ENCODE data around the gene CTNNA3.

CTNNA3 gene

DNA sequence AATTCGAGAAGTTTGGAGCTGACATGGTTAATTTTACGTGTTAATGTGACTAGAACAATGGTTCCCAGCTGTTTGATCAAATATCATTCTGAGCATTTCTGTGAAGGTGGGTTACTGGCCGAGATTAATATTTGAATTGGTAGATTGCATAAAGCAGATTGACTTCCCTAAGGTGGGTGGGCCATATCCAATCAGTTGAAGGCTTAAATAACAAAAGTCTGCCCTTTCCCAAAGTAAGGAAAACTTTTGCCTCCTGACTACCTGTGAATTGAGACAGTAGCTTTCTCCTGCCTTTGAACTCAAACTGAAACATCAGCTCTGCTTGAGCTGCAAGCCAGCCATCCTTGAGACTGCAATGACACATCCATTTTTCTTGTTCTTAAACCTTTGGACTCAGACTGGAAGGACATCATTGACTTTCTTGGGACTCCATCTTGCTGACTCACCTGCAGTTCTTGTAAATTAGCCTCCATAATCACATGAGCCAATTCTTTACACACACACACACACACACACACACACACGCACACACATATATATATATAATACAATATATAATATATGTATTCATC lies 833.2 kb downstream of the CTNNA3 start:
- DNase-seq (ENCODE audit: low read depth) = no peak

DNA sequence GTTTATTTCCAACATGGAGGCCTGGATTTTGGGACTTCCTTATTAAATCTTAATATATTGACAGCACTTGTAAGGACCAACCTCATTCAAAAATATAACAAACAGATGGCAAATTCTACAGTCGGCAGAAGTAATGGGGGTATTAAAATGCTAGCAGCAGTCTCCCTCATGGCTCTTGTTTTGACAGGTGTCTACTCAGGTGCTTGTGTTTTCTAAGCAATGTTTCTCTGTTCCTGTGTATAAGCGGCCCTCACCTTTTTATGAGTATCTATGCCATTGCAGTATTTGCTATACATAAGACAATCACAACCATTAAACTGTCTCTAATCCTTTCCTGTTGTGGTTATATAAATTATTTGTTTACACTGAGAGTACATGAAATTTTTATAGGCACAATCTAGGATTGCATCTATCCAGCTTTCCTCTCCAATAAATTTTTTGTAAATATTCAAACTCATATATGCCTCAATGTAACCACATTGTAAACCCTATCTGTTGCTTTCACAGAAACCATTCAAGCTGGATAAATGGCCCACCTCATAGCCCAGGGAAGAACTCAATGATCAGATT lies 835.5 kb downstream of the CTNNA3 start:
- DNase-seq (ENCODE audit: low read depth) = no peak

DNA sequence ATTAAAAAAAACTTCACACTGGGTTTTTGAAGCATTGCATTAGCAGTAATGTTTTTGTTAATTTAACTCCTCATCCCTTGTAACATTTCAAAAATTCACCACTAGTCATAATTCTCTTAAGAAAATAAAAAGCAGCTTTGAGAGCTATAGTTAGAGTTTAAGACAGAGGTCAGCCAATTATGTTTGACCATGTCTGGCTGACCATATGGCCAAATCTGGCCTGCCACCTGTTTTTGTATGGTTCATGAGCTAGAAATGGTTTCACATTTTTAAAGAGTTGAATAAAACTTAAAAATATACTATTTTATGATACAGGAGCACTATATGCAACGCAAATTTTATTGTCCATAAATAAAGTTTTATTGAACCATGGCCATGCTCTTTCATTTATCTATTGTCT lies 843.2 kb downstream of the CTNNA3 start:
- DNase-seq (ENCODE audit: low read depth) = no peak

GRCh38 chr10:66848856-66849255 lies 847.1 kb downstream of the CTNNA3 start:
- DNase-seq (ENCODE audit: low read depth) = no peak

DNA sequence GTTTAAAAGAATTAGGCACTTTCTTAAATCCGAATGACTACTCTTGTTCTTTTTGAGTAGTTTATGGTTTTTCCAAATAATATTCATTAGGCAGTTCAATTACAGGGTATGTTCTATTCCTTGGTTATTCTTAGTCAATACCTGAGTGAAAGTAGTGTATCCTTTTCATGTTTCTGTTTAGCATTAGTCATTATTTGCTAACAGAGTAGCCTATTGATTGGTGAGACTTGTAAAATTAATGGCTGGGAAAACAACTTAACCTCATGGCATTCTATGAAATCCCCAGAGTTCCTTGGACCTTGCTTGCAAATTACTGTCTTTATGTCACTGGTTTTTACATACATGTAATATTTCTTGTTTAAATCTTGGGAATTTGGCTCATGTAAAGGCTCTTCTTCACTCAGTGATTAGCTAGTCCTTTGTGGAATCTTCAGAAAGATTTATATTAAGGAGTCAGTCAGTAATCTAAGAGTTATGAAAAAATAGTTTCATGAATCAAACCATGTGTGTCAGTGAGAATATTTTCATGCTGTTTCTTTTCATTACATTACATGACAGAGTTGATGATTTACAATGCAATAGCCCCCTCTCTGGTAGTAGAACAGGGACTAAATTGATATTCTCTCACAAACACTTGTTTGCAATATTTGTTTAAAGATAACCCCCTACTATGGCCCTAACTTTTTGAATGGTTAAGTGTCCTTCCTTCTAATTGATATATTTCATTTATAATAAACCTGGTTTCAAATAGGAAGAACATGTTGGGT lies 851.6 kb downstream of the CTNNA3 start:
- no peak for DNase-seq (ENCODE audit: low read depth)

DNA sequence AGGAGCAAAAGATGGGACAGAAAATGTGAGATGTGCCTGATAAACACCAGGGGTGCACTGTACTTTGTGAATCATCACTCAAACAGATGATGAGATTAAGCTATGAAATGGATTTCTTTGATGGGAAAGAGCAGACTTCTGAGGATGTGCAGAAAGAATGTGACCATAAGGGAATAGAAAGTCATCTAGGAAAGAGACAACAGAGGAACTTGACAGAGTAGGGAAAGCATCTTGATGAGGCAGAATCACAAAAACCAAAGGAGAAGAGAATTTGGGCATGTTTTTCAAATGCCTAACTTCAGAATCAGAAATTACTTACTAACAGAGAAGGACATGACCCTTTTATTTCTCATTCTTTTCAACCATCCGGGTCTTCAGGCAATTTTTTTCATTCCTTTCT lies 852.6 kb downstream of the CTNNA3 start:
- DNase-seq (ENCODE audit: low read depth) = no peak

- DNase-seq (ENCODE audit: low read depth) = no peak
Measured at GRCh38 chr10:66842867-66843266, 853.1 kb downstream of the CTNNA3 start.

DNA sequence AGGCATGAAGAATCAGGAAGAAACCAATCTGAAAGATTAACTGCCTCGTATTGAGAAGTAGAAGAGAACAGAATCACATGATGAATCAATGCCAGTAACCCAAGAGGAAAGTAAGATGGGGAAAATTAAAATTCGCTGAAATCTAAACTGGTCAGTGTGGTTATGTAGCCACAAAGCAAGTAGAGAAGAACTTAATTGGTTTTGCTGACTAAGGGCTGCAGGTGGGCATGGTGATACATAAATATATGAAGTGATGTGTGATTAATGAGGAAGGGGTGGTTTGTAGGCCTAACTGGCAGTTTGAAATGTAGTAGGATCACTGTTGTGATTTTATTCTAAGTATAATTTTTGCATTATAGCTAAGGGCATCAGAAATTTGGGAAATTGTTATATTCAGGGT lies 853.6 kb downstream of the CTNNA3 start:
- no peak for DNase-seq (ENCODE audit: low read depth)

DNA sequence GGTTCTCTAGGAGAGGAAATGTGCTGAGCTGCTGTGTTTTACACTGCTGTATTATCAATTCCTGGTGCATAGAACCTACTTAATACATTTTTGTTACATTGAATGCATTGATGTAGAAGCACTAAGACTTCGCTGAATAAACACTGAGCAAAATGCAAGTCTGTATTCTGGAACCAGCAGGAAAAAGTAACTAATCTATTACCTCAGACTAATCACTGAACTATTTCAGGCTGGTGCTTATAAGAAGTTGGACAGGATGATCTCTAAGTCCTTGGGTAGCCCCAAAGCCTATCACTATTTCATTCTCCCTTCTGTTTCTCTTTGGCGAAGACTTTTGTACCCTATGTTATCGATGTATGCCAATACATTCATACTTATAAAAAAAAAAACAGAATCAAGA lies 857.3 kb downstream of the CTNNA3 start:
- no peak for DNase-seq (ENCODE audit: low read depth)

GRCh38 chr10:66837990-66838389 lies 858.0 kb downstream of the CTNNA3 start:
- DNase-seq (ENCODE audit: low read depth) = no peak

DNA sequence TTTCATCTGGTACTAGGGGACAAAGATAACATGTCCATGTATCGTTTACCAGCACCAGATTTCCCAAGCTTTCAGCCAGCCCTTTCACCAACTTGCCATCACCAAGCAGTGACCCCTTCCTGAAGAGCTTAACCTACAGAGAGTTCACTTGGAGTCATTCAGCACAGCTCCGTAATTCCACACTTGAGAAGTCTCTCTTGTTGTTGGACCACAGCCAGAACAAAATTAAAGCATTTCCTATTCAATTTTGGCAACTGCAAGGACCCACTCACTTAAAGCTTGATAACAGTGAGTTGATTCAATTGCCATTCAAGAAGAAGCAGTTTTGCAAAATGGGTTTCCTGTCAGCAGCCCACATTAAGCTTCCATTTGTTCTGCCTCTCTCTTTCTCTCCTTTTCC lies 858.7 kb downstream of the CTNNA3 start:
- DNase-seq (ENCODE audit: low read depth) = no peak

DNA sequence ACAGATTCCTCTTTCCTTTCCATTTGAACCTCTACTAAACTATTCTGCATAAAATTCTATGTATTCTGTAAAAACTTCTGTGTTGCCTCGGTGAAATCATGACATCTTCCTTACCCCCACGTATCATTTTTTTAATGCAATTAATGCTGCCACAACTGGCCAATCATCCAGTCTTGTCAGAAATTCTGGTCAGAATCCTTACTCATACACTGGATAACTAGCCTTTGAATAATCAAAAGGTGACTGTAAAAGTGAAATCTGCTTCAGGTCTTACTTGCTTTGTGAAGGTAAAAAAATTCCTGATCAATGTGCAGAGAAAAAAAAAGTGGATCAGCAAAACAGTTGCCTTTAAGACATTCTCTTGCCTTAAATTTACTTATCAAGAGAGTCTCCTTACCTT lies 859.2 kb downstream of the CTNNA3 start:
- no peak for DNase-seq (ENCODE audit: low read depth)

GRCh38 chr10:66836057-66836456 lies 859.9 kb downstream of the CTNNA3 start:
- DNase-seq (ENCODE audit: low read depth) = no peak

DNA sequence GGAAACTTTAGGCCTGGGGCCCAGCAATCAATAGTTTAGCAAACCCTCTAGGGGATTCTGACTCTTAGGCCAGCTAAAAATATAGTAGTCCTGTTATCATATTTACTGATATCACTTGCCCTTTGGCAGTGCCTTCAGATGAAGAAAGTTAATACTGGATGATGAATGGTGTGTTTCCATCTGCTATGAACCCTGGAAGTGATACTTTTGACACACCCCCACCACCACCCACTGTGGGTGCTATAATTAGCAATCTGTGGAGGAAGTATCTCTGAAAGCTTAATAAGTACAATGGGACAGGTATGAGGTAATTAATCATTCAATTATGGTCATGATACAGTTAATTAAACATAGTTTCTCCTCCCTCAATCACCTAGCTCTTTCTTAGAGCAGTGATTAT lies 860.6 kb downstream of the CTNNA3 start:
- no peak for DNase-seq (ENCODE audit: low read depth)

- DNase-seq (ENCODE audit: low read depth) = no peak
Measured at GRCh38 chr10:66834802-66835201, 861.2 kb downstream of the CTNNA3 start.

DNA sequence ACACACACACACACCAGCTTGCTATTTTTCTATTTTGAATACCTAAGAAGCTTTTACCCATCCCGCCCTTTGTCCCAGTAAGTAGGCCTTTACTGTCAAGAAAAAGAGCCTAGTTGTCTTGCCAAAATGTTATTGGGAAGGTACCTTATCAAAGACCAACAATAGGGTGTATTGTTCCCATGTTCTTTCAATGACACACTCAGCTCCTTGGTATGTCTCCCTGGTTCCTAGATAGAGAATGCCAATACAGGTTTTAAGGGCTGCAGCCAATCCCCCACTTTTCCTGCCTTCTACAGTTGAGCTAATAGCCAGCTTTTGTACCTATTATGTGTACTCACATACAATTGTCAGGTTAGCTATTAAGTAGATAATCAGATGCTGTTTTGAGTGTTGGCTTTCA lies 862.1 kb downstream of the CTNNA3 start:
- DNase-seq (ENCODE audit: low read depth) = no peak

DNA sequence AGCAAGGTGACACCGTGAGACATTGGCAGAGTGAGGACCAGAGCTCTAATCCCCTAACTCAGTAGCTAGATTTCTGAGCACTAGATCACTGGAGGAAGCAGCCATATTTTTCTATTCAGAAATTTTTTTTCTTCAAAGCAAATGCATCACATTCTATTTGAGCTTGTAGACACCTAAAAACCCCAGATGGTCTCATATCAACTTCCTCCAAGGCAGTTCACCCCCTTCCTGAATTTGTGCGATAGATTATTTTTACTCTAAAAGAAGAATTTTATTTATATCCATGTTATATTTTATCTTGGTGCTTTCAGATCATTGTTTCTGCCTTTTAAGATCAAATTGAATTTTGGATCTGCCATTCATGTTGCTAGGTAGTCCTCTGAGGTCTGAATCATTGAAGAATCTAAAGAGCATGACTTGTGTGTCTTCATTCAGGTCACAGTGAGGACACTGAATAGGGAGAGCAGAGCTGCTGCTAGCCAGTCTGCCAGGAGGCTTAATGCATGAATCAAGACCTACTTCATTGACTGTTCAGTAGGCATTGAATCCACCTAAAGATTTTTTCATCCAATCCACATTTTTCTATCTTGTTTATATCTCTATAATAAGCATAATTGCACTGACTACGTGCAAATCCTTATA lies 863.1 kb downstream of the CTNNA3 start:
- DNase-seq (ENCODE audit: low read depth) = no peak

DNA sequence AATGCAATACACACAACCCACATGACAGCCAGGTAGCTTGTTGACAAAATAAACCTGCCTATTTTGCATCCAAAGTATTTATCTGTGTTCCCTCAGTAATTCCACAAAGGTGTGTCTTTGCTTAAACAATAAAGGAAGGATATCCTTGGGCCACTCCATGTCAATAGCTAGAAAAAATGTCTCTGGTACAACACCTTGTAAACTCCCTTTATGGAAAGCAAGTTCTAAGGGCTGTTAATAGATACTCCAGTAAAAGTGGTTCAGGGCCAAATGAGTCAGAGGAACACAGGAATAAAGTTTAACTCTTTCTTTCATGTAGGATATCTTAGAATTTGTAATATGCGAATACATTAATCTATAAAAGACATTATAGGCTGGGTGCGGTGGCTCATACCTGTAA lies 867.0 kb downstream of the CTNNA3 start:
- no peak for DNase-seq (ENCODE audit: low read depth)

- DNase-seq (ENCODE audit: low read depth) = no peak
Measured at GRCh38 chr10:66827353-66827752, 868.6 kb downstream of the CTNNA3 start.

DNA sequence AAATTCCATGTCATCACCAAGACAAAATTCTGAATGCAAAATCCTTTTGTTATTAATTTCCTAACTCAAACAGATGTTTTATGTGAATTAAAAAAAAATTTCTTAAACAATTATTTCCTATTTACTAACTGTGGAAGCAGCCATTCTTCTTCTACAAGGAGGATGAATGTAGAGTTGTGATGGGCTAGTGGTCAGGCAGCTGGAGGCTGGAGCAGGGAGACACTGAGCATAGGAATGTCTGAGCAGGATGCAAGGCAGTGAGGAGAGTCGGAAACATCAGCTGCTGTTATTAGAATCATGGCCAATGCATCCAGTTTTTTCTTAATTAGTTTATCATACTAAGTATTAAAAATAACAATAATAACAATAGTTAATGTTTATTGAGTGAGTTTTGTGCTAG lies 872.7 kb downstream of the CTNNA3 start:
- DNase-seq (ENCODE audit: low read depth) = no peak

DNA sequence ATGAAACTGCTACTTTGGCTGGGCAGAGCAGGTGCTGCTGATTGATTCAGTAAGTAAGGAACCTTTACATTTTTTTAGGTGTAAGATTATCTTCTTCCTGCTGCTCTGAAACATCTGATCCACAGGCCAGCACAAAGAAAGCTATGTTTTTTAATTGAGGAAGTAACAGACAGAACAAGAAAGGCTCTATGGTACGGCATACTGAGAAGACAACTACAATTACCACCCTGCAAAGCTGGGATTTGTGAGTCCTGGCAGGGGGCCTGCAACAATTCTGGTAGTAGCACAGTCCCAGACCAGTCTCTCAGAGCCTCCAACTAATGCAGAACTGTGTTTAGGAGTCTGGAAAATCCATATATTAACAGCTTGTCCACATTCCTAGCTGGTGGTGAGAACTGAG lies 873.2 kb downstream of the CTNNA3 start:
- DNase-seq (ENCODE audit: low read depth) = no peak

GRCh38 chr10:66819691-66820090 lies 876.3 kb downstream of the CTNNA3 start:
- DNase-seq (ENCODE audit: low read depth) = no peak

DNA sequence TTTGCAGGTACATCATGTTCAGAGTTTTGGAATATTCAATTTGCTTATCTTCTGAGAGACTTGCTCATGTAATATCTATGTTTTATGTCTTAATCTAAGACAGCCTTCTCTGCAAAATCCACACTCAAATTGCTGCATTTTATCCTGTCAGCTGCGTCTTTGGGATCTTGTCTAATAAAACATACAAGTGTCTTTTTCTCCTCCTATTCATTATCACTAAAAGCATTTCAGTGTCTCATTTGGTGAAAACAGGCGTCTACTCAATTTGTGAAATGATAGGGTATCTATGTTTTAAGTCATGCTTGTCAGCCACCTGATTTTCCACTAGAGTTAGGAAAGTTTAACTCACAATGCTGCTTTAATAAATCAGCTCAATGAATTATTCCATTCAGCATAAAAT lies 882.9 kb downstream of the CTNNA3 start:
- DNase-seq (ENCODE audit: low read depth) = no peak
